Measurements from ENCODE around the gene RAB24. TPM values are rescaled to one million over a fixed set of nuclear protein-coding genes. Genes with fewer than 3 reads are reported as not detected.

The RAB24 gene
- total and polyA plus RNA-seq, 5 experiments from 2014 or later, result 20.8 to 26.9 (median 23.3) TPM

DNA sequence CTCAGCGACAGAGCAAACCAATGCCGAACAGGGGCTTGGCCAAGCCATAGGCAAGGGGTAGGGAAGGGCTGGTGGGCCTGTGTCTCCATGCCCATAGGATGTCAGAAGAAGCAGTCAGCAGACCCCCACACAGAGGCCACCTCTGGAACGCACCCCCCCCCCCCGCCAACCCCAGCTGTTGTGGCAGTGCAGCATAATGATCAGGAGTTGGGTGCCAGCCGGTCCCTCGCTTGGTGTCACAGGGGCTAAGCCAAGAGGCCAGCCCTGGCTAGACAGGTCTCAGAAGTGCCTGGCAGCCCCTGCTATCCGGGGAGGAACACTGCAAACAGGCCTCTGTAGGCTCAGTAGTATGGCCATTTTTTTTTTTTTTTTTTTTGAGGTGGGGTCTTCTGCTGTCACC is 11.9 kb upstream of the RAB24 start:
- H3K4me1 Mint-ChIP-seq, result peaks cover 17 to 37% (median 34%) of the 10 kb centered on the region in 4 donors
- H3K27ac Mint-ChIP-seq, result no peak overlapping the region
- ATAC-seq (no peak), DNase-seq (no peak)
- H3K4me3 Mint-ChIP-seq, result no peak overlapping the region
- peaks cover 0 to 4% (median 0%) of the 10 kb centered on the region in 5 donors for H3K27me3 Mint-ChIP-seq
- POLR2A ChIA-PET, result interaction anchor here (0.7 to 2.2 kb wide), 2 partner anchors 140 to 840 kb away, joined by 3 to 5 read pairs; no protein-coding TSS in a partner anchor
- peaks cover 0 to 4% (median 0%) of the 10 kb centered on the region in 3 donors for H3K36me3 Mint-ChIP-seq
- H3K9me3 Mint-ChIP-seq, result no peaks in the 10 kb centered on the region

DNA sequence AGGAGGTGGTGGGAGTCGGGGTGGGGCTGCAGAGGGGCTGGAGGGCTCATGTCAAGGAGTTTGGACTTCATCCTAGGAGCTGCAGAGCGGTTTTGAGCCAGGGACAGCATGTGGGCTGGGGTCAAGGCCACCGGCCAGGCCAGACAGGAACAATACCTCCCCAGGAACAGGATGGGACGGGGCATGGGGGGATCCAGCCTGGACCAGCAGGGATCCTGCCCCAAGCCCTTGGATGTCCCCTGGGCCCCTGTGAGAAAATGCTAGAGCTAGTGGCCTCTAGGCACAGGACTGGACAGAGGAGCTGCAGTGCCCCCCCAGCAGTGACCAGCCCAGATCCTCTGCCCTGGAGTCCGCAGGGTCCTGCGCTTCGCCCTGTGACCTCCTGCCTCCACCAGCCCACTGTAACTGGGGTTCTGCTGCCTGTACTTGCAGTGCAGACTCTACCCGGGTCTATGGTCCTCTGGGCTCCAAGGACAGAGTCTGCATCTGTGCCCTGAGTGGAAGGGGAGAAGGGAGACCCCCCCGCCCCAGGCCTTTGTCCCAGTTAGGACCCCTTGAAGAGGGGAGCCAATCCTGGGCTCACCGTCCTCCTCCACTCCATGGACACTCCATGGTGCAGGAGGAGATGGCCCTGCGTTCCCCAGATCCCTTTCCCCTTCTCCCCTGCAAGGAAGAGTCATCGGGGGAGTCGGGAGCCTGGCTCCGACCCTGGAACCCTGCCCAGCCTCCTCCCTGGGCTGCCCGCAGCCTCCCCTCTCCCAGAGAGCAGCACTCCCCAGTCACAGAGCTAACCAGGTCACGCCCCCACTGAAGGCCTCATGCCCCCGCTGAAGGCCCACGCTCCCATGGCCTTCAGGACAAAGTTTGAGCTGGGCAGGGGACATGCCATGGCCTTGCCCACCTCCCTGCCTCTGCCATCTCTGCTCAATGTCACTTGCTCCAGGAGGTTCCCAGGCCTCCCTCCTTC is 11.1 kb upstream of the RAB24 start:
- Mint-ChIP-seq H3K4me3 (peak overlapping the region in 1 of 10 donors; percentile 47), H3K4me1 (peaks cover 13 to 35% (median 31%) of the 10 kb centered on the region in 4 donors), H3K36me3 (peaks cover 0 to 4% (median 0%) of the 10 kb centered on the region in 3 donors), H3K9me3 (no peaks in the 10 kb centered on the region), H3K27me3 (peaks cover 0 to 4% (median 0%) of the 10 kb centered on the region in 5 donors), H3K27ac (peak overlapping the region in 1 of 10 donors; percentile 41)
- POLR2A ChIA-PET, result interaction anchor here (2.2 kb wide), 1 partner anchor 141 kb away, joined by 5 read pairs; no protein-coding TSS in a partner anchor
- DNase-seq (no peak), ATAC-seq (no peak)

GRCh38 chr5:177313561-177314259 is 10.2 kb upstream of the RAB24 start:
- peaks cover 13 to 43% (median 32%) of the 10 kb centered on the region in 4 donors for H3K4me1 Mint-ChIP-seq
- H3K9me3 Mint-ChIP-seq, result no peaks in the 10 kb centered on the region
- no peaks in the 10 kb centered on the region for H3K36me3 Mint-ChIP-seq
- ATAC-seq, result no peak
- POLR2A ChIA-PET, result interaction anchor here (0.5 to 0.6 kb wide), 2 partner anchors 19 to 198 kb away, joined by 3 to 4 read pairs; no protein-coding TSS in a partner anchor
- H3K4me3 Mint-ChIP-seq, result no peak overlapping the region
- H3K27ac Mint-ChIP-seq, result no peak overlapping the region
- peaks cover 0 to 4% (median 0%) of the 10 kb centered on the region in 5 donors for H3K27me3 Mint-ChIP-seq
- no peak for DNase-seq

GRCh38 chr5:177312649-177313181 is 9.2 kb upstream of the RAB24 start:
- Mint-ChIP-seq H3K27ac (peak overlapping the region in 4 of 10 donors; percentile 43 to 76 (median 57)), H3K4me1 (peaks cover 12 to 41% (median 27%) of the 10 kb centered on the region in 4 donors), H3K36me3 (no peaks in the 10 kb centered on the region), H3K4me3 (peak overlapping the region; percentile 58 to 87 (median 76)), H3K9me3 (no peaks in the 10 kb centered on the region), H3K27me3 (peaks cover 0 to 4% (median 0%) of the 10 kb centered on the region in 5 donors)
- peak in 1 of 2 donors; percentile 24 for ATAC-seq
- POLR2A ChIA-PET, result interaction anchor here (0.7 to 2.0 kb wide), 4 partner anchors 11 to 769 kb away, joined by 3 to 14 read pairs (median 7); partner anchors contain the start of genes PRELID1 and RAB24
- no peak for DNase-seq

- no peaks in the 10 kb centered on the region for H3K9me3 Mint-ChIP-seq
- DNase-seq (peak; percentile 86 to 97 (median 92)), ATAC-seq (peak; percentile 90 to 93)
- peaks cover 12 to 42% (median 27%) of the 10 kb centered on the region in 4 donors for H3K4me1 Mint-ChIP-seq
- peaks cover 0 to under 1% (median 0%) of the 10 kb centered on the region in 3 donors for H3K36me3 Mint-ChIP-seq
- H3K4me3 Mint-ChIP-seq, result peak within 1 kb of the TSS; percentile 70 to 91 (median 84)
- H3K27me3 Mint-ChIP-seq, result peaks cover 0 to 4% (median 0%) of the 10 kb centered on the region in 5 donors
- H3K27ac Mint-ChIP-seq, result peak within 1 kb of the TSS in 8 of 10 donors; percentile 43 to 83 (median 71)
- POLR2A ChIA-PET, result interaction anchor here (0.5 to 3.3 kb wide), 6 partner anchors 10 to 768 kb away, joined by 3 to 14 read pairs (median 7); partner anchors contain the start of genes PRELID1 and RAB24
Observed at GRCh38 chr5:177311723-177312648, 8.5 kb upstream of the RAB24 start, which contains the start of gene MXD3. Gene MXD3 (minus strand): TSS chr5:177311898. CDS start chr5:177311830, 68 bp downstream.

DNA sequence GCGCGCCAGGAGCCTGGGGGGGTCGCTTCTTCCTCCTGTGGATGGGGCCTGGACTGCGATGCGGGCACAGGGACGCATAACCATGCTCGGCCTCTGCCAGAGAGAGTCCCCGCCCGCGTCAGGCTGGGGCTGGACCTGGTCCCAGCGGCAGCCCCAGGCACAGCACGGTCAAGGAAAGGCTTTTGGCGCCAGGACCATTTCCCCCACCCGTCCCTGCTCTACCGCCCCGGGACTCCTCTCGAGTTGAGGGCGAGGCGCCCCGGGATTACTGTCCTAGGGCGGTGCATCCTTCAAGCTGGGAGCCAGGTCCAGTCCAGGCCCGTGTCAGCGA is 7.8 kb upstream of the RAB24 start:
- Mint-ChIP-seq H3K27ac (peak overlapping the region in 1 of 10 donors; percentile 82), H3K36me3 (peaks cover 0 to 7% (median 5%) of the 10 kb centered on the region in 3 donors), H3K4me1 (peaks cover 12 to 47% (median 29%) of the 10 kb centered on the region in 4 donors), H3K27me3 (peaks cover 0 to 4% (median 0%) of the 10 kb centered on the region in 5 donors), H3K4me3 (peak overlapping the region; percentile 62 to 86 (median 70)), H3K9me3 (no peaks in the 10 kb centered on the region)
- ATAC-seq, result no peak
- POLR2A ChIA-PET, result interaction anchor here (1.0 to 3.3 kb wide), 5 partner anchors 9 to 92 kb away, joined by 3 to 14 read pairs (median 7); partner anchors contain the start of genes PRELID1 and RAB24
- DNase-seq, result no peak

GRCh38 chr5:177310757-177311391 is 7.4 kb upstream of the RAB24 start:
- Mint-ChIP-seq H3K27me3 (peaks cover 0 to 4% (median 0%) of the 10 kb centered on the region in 5 donors), H3K36me3 (peaks cover 0 to 12% (median 5%) of the 10 kb centered on the region in 3 donors), H3K4me3 (peak overlapping the region; percentile 62 to 91 (median 83)), H3K27ac (peak overlapping the region in 7 of 10 donors; percentile 40 to 83 (median 56)), H3K4me1 (peaks cover 13 to 50% (median 33%) of the 10 kb centered on the region in 4 donors), H3K9me3 (no peaks in the 10 kb centered on the region)
- POLR2A ChIA-PET, result interaction anchor here (1.0 to 3.3 kb wide), 7 partner anchors 9 to 161 kb away, joined by 3 to 14 read pairs (median 7); partner anchors contain the start of genes LMAN2, PRELID1, RAB24 and RGS14
- DNase-seq (no peak), ATAC-seq (no peak)

DNA sequence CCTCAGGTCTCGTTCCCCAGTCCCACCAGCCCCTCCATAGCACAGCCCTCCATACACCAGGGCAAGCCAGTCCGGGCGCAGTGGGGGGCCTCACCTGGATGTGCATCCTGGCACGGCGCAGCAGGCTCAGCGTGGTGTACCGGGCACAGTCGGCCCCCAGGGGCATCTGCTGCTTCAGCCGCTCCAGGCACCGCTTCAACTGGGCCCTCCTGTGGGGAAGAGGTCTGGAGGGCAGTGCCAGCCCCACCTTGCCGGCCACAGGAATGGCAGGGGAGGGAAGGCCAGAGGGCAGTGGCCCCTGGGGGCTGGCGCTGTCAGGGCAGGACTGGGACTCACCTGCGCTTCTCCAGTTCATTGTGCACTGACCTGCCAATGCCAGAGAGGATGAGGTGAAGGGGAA is 6.8 kb upstream of the RAB24 start:
- H3K4me3 Mint-ChIP-seq, result peak overlapping the region in 6 of 10 donors; percentile 73 to 91 (median 83)
- H3K9me3 Mint-ChIP-seq, result no peaks in the 10 kb centered on the region
- H3K27ac Mint-ChIP-seq, result peak overlapping the region in 2 of 10 donors; percentile 46 to 82

DNA sequence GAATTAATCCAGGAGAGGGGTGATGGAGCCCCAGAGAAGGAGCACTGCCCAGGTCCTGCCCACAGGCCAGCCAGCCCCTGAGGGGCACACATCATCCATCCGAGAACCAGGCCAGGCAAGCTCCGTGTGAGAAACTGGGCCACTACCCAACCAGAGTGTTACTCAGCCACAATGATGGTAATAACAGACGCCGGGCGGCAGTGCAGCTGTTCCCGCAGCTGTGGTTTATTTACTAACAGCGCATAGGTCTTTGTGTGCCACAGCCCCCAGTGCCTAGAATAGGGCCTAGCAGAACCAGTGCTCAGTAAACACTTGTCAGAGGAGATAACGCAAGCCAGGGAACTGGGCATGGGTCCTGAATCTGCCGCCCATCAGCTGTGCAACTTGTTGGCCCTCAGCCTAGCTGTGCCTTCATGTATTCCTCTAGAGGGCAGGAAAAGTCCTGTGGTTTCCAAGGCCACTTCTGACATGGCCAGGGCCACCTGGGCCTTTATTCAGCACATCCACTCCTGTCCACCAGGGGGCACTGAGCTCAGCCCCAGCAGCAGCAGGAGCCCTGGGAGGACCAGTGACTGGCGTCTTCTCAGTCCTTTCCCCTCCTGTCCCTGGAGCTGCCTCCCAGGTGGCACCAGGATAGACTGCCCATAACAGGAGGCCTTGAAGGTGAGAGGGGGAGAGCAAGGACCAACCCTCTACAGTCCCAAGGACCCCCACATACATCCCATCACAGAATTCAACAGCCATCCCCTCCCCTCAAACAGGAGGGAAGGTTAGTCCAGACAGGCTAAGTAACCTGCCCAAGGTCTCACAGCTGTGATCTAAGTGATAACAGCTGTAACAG is 6.1 kb upstream of the RAB24 start:
- Mint-ChIP-seq H3K4me1 (peaks cover 19 to 63% (median 46%) of the 10 kb centered on the region in 4 donors), H3K9me3 (no peaks in the 10 kb centered on the region), H3K36me3 (peaks cover 0 to 25% (median 7%) of the 10 kb centered on the region in 3 donors), H3K27ac (peak overlapping the region in 5 of 10 donors; percentile 46 to 60 (median 53)), H3K4me3 (peak overlapping the region; percentile 26 to 75 (median 51)), H3K27me3 (peaks cover 0 to 4% (median 0%) of the 10 kb centered on the region in 5 donors)
- POLR2A ChIA-PET, result interaction anchor here (0.5 to 3.3 kb wide), 12 partner anchors 8 to 273 kb away, joined by 3 to 10 read pairs (median 6); partner anchors contain the start of genes LMAN2 and RGS14
- peak; percentile 26 to 35 for ATAC-seq
- DNase-seq, result peak; percentile 47 to 82 (median 67)

More for the DNA sequence above, 6.8 kb upstream of the RAB24 start:
- DNase-seq, result no peak
- POLR2A ChIA-PET, result interaction anchor here (1.0 to 3.3 kb wide), 8 partner anchors 13 to 162 kb away, joined by 3 to 10 read pairs (median 7); partner anchors contain the start of genes LMAN2 and RGS14
- no peak for ATAC-seq
- Mint-ChIP-seq H3K36me3 (peaks cover 0 to 17% (median 7%) of the 10 kb centered on the region in 3 donors), H3K4me1 (peaks cover 15 to 55% (median 39%) of the 10 kb centered on the region in 4 donors), H3K27me3 (peaks cover 0 to 4% (median 0%) of the 10 kb centered on the region in 5 donors)
